ENCODE measurements around the gene TIGIT. TPM values are rescaled to one million over a fixed set of nuclear protein-coding genes. Genes with fewer than 3 reads are reported as not detected.

The TIGIT gene
- total and polyA plus RNA-seq, 2 of the 13 experiments (the other 11 are each of a cell fraction or from before 2014, with no cell fraction given) = not detected

DNA sequence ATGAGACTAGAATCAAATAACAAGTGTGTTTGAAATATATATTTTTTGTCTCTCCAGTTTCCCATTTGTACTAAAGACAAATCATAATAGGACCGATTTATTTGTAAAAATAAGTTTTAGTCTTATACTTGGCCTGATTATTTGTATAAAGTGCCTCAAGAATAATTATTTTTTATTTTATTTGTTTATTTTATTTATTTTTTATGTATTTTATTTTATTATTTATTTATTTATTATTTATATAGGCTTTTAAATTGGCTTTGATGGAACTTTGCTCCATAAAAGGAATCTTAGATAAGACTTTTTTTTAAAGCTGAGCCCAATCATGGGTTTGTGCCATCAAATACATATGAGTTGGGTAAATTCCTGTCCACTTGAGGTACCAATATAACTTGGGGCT, 34.3 kb upstream of the TIGIT start:
- Histone ChIP-seq H3K4me2 (ENCODE audit: low read depth, low read length) (no peak overlapping the region), H3K9me3 (ENCODE audit: low read length) (no peaks in the 10 kb centered on the region; the same call in 1 of the 2 replicates), H3K79me2 (ENCODE audit: insufficient read depth, low read length) (no peaks in the 10 kb centered on the region), H4K20me1 (ENCODE audit: insufficient read depth, low read length) (no peaks in the 10 kb centered on the region), H2AFZ (ENCODE audit: low read length) (no peak overlapping the region), H3K9ac (ENCODE audit: insufficient read depth, low read depth, low read length) (no peak overlapping the region), H3K27ac (ENCODE audit: extremely low read length, insufficient read depth, low read length) (no peak overlapping the region), H3K27me3 (ENCODE audit: control insufficient read depth in 1 of 2, insufficient read depth in 2 of 2, low read length in 2 of 2) (no peaks in the 10 kb centered on the region; a peak in 1 of 5 replicates), H3K36me3 (replicated peaks in 1 of 2; ENCODE audit: control insufficient read depth in 1 of 2, insufficient read depth in 2 of 2, low read length in 2 of 2) (no peaks in the 10 kb centered on the region), H3K4me3 (replicated peaks in 1 of 3; ENCODE audit: insufficient read depth in 1 of 3, low read depth in 2 of 3, low read length in 3 of 3) (no peak overlapping the region), H3K4me1 (ENCODE audit: insufficient read depth, low read length) (no peaks in the 10 kb centered on the region)
- ATAC-seq (no peak), FAIRE-seq (no peak), DNase-seq (ENCODE audit: low spot score) (no peak)
- WGBS (ENCODE audit: low lambda C conversion rate) = 0% methylated on average over 1 of the region's 1 CpG
- in situ Hi-C loops (cut with HindIII; ENCODE audit: extremely low pct_ligation_motif_present, low pct_unique_long_range_greater_than_20kb) = no loop called here
- no TSS peak for BruUV-seq (replicated peaks)
- TF ChIP-seq, protein P1, sequence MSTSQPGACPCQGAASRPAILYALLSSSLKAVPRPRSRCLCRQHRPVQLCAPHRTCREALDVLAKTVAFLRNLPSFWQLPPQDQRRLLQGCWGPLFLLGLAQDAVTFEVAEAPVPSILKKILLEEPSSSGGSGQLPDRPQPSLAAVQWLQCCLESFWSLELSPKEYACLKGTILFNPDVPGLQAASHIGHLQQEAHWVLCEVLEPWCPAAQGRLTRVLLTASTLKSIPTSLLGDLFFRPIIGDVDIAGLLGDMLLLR (CRISPR knock-in tag; IDR thresholded peaks at IDR 0.05) = no peak
- TF ChIP-seq ASH2L (IDR thresholded peaks at IDR 0.05; ENCODE audit: insufficient read length, low read depth, low read length) = no peak
- intact Hi-C loops (cut with micrococcal nuclease; ENCODE audit: unreplicated experiment) = no loop called here
- ChIA-PET POLR2A (no interaction called here), CTCF (ENCODE audit: low intra/inter-chr PET ratio, low total read pairs) (no interaction called here)

DNA sequence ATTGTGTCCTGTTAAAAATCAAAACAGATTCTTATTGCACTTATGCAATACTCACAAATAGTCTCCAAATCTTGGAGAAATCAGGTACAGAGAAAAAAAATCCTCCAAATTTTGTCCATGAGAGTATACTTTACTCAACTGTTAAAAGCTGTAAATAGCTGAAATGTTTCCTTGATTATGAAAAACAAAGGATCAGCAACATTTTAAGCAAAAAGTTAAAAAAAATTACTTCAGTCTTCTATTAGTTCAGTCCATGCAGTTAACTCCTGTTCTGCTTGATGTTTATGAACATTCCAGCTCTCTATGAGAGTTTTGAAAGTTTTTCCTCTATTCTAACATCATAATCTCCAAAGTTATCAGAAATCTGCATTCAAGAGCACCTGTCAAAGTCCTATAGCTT, 33.7 kb upstream of the TIGIT start:
- ATAC-seq (no peak), DNase-seq (ENCODE audit: low spot score) (no peak), FAIRE-seq (no peak)
- Histone ChIP-seq H3K4me1 (ENCODE audit: insufficient read depth, low read length) (no peaks in the 10 kb centered on the region), H2AFZ (ENCODE audit: low read length) (no peak overlapping the region), H3K4me3 (replicated peaks in 1 of 3; ENCODE audit: insufficient read depth in 1 of 3, low read depth in 2 of 3, low read length in 3 of 3) (no peak overlapping the region), H3K27me3 (ENCODE audit: control insufficient read depth in 1 of 2, insufficient read depth in 2 of 2, low read length in 2 of 2) (no peaks in the 10 kb centered on the region; a peak in 1 of 5 replicates), H3K36me3 (replicated peaks in 1 of 2; ENCODE audit: control insufficient read depth in 1 of 2, insufficient read depth in 2 of 2, low read length in 2 of 2) (no peaks in the 10 kb centered on the region), H4K20me1 (ENCODE audit: insufficient read depth, low read length) (no peaks in the 10 kb centered on the region), H3K79me2 (ENCODE audit: insufficient read depth, low read length) (no peaks in the 10 kb centered on the region), H3K9me3 (ENCODE audit: low read length) (no peaks in the 10 kb centered on the region; the same call in 1 of the 2 replicates), H3K9ac (ENCODE audit: insufficient read depth, low read depth, low read length) (no peak overlapping the region), H3K27ac (ENCODE audit: extremely low read length, insufficient read depth, low read length) (no peak overlapping the region), H3K4me2 (ENCODE audit: low read depth, low read length) (no peak overlapping the region)
- ChIA-PET CTCF (ENCODE audit: low intra/inter-chr PET ratio, low total read pairs) (no interaction called here), POLR2A (no interaction called here)
- no TSS peak for BruUV-seq (replicated peaks)
- in situ Hi-C loops (cut with HindIII; ENCODE audit: extremely low pct_ligation_motif_present, low pct_unique_long_range_greater_than_20kb) = no loop called here
- intact Hi-C loops (cut with micrococcal nuclease; ENCODE audit: unreplicated experiment) = no loop called here
- TF ChIP-seq RAD51 (IDR thresholded peaks at IDR 0.05; ENCODE audit: borderline replicate concordance) (no peak), BHLHE40 (IDR thresholded peaks at IDR 0.05; ENCODE audit: low read length) (no peak), AGO2 (optimal IDR thresholded peaks at IDR 0.05; ENCODE audit: low read depth, low read length) (no peak), ZSCAN12 (CRISPR knock-in tag; IDR thresholded peaks at IDR 0.05) (no peak), ZNF788 (CRISPR knock-in tag; IDR thresholded peaks at IDR 0.05; ENCODE audit: borderline replicate concordance) (no peak), PAWR (CRISPR knock-in tag; IDR thresholded peaks at IDR 0.05; ENCODE audit: borderline replicate concordance) (no peak), JUND (CRISPR knock-in tag; IDR thresholded peaks at IDR 0.05) (no peak), TEAD3 (CRISPR knock-in tag; optimal IDR thresholded peaks at IDR 0.05; ENCODE audit: borderline replicate concordance) (no peak)
- TF ChIP-seq, protein P2, sequence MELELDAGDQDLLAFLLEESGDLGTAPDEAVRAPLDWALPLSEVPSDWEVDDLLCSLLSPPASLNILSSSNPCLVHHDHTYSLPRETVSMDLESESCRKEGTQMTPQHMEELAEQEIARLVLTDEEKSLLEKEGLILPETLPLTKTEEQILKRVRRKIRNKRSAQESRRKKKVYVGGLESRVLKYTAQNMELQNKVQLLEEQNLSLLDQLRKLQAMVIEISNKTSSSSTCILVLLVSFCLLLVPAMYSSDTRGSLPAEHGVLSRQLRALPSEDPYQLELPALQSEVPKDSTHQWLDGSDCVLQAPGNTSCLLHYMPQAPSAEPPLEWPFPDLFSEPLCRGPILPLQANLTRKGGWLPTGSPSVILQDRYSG (CRISPR knock-in tag; IDR thresholded peaks at IDR 0.05) = no peak
- TF ChIP-seq, protein P3, sequence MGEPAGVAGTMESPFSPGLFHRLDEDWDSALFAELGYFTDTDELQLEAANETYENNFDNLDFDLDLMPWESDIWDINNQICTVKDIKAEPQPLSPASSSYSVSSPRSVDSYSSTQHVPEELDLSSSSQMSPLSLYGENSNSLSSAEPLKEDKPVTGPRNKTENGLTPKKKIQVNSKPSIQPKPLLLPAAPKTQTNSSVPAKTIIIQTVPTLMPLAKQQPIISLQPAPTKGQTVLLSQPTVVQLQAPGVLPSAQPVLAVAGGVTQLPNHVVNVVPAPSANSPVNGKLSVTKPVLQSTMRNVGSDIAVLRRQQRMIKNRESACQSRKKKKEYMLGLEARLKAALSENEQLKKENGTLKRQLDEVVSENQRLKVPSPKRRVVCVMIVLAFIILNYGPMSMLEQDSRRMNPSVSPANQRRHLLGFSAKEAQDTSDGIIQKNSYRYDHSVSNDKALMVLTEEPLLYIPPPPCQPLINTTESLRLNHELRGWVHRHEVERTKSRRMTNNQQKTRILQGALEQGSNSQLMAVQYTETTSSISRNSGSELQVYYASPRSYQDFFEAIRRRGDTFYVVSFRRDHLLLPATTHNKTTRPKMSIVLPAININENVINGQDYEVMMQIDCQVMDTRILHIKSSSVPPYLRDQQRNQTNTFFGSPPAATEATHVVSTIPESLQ (CRISPR knock-in tag; conservative IDR thresholded peaks at IDR 0.05) = no peak
- TF ChIP-seq, protein P4, sequence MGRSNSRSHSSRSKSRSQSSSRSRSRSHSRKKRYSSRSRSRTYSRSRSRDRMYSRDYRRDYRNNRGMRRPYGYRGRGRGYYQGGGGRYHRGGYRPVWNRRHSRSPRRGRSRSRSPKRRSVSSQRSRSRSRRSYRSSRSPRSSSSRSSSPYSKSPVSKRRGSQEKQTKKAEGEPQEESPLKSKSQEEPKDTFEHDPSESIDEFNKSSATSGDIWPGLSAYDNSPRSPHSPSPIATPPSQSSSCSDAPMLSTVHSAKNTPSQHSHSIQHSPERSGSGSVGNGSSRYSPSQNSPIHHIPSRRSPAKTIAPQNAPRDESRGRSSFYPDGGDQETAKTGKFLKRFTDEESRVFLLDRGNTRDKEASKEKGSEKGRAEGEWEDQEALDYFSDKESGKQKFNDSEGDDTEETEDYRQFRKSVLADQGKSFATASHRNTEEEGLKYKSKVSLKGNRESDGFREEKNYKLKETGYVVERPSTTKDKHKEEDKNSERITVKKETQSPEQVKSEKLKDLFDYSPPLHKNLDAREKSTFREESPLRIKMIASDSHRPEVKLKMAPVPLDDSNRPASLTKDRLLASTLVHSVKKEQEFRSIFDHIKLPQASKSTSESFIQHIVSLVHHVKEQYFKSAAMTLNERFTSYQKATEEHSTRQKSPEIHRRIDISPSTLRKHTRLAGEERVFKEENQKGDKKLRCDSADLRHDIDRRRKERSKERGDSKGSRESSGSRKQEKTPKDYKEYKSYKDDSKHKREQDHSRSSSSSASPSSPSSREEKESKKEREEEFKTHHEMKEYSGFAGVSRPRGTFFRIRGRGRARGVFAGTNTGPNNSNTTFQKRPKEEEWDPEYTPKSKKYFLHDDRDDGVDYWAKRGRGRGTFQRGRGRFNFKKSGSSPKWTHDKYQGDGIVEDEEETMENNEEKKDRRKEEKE (IDR thresholded peaks at IDR 0.05) = no peak

All from HepG2 (cell line).